22Rv1 (cell line): ENCODE results near the gene PLEKHG2.

Source experiments
- ZFX ChIP-seq: fragments of 450-650 bp; IDR thresholded peaks from 2 replicates; pipeline ENCODE4 v1.6.1; 2017; ENCODE audit warnings: antibody characterized with exemption, borderline replicate concordance
- TF ChIP-seq, protein P1 (sequence below): fragments of 450-650 bp; IDR thresholded peaks from 2 replicates; pipeline ENCODE4 v1.5.1; 2017; ENCODE audit warnings: mild to moderate bottlenecking

DNA sequence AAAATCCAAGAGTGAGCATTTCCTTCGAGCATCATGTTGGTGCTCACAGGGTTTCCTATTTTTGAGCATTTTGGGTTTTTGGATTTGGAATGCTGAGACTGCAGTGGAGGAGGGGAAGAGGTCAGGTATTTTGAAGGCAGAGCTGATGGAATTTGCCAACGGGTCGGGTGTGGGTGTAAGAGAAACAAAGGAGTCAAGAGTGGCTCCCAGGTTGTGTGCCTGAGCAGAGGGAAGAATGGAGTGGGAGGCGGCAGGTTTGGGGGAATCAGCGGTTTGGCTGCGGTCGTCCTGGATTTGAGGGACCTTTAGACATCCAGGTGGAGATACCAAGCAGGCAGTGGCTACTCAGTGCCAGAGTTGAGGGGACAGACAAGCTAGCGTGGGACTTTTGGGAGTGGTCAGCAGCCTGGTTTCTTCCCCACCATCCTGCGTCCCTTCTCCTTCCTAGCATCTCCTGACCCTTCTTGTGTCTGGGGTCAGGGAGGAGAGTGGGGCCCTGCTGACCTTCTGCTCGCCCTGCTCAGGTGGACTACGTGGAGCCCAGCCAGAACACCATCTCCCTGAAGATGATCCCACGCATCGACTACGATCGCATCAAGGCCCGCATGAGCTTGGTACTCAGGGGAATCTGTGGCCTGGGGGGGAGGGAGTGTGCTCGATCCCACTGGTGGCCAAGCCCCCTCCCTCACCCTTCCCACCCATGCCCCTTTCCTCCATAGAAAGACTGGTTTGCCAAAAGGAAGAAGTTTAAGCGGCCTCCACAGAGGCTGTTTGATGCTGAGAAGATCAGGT, 53.7 kb downstream of the PLEKHG2 start:
- TF ChIP-seq, protein P1, sequence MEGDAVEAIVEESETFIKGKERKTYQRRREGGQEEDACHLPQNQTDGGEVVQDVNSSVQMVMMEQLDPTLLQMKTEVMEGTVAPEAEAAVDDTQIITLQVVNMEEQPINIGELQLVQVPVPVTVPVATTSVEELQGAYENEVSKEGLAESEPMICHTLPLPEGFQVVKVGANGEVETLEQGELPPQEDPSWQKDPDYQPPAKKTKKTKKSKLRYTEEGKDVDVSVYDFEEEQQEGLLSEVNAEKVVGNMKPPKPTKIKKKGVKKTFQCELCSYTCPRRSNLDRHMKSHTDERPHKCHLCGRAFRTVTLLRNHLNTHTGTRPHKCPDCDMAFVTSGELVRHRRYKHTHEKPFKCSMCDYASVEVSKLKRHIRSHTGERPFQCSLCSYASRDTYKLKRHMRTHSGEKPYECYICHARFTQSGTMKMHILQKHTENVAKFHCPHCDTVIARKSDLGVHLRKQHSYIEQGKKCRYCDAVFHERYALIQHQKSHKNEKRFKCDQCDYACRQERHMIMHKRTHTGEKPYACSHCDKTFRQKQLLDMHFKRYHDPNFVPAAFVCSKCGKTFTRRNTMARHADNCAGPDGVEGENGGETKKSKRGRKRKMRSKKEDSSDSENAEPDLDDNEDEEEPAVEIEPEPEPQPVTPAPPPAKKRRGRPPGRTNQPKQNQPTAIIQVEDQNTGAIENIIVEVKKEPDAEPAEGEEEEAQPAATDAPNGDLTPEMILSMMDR = no peak
- no peak for TF ChIP-seq ZFX
